GM20000 (cell line): Measurements from ENCODE around the gene RNH1.

Experiments
- DNase-seq: peaks from one replicate; pipeline ENCODE4 v3.0.0; 2012; ENCODE audit warnings: low spot score
- TF ChIP-seq, protein P1 (sequence below): IDR thresholded peaks from 2 replicates; pipeline ENCODE4 v1.5.1; 2012; ENCODE audit warnings: mild to moderate bottlenecking, control low read depth; ENCODE audit errors: extremely low read depth, missing control alignments

RNH1 gene

GRCh38 chr11:551596-551995, 44.6 kb upstream of the RNH1 start:
- no peak for DNase-seq
- TF ChIP-seq, protein P1, sequence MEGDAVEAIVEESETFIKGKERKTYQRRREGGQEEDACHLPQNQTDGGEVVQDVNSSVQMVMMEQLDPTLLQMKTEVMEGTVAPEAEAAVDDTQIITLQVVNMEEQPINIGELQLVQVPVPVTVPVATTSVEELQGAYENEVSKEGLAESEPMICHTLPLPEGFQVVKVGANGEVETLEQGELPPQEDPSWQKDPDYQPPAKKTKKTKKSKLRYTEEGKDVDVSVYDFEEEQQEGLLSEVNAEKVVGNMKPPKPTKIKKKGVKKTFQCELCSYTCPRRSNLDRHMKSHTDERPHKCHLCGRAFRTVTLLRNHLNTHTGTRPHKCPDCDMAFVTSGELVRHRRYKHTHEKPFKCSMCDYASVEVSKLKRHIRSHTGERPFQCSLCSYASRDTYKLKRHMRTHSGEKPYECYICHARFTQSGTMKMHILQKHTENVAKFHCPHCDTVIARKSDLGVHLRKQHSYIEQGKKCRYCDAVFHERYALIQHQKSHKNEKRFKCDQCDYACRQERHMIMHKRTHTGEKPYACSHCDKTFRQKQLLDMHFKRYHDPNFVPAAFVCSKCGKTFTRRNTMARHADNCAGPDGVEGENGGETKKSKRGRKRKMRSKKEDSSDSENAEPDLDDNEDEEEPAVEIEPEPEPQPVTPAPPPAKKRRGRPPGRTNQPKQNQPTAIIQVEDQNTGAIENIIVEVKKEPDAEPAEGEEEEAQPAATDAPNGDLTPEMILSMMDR, result no peak

- no peak for DNase-seq
- TF ChIP-seq, protein P1, result no peak
Observed at GRCh38 chr11:551131-551530, 44.1 kb upstream of the RNH1 start.

- TF ChIP-seq, protein P1, result no peak
- no peak for DNase-seq
Observed at GRCh38 chr11:550746-551085, 43.7 kb upstream of the RNH1 start.

DNA sequence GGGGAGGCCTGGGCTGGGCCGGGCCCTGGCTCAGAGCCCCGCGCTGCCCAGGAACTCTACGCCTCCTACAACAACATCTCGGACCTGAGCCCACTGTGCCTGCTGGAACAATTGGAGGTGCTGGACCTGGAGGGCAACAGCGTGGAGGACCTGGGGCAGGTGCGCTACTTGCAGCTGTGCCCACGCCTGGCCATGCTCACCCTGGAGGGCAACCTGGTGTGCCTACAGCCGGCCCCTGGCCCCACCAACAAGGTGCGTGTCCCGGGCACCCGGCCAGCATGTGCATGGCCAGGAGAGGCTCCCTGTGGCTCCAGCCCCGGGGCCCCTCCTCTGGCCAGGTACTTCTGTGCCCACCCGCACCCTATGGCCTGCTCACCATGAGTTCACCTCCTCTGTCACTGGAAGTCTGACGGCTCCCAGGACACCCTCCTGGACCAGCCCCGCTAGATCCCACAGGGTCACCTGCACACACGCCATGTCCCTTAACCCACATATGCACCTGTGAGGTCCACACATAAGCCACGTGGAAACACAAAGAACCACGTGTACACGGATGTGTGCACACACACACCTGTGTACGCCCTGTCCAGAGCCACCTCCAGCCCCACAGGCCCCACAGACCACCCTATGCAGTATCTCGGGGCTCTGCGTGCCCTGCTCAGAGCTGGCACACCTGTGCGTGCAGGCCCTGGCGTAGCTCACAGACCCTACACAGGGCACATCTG, 43.1 kb upstream of the RNH1 start:
- TF ChIP-seq, protein P1, result no peak
- DNase-seq, result no peak

DNA sequence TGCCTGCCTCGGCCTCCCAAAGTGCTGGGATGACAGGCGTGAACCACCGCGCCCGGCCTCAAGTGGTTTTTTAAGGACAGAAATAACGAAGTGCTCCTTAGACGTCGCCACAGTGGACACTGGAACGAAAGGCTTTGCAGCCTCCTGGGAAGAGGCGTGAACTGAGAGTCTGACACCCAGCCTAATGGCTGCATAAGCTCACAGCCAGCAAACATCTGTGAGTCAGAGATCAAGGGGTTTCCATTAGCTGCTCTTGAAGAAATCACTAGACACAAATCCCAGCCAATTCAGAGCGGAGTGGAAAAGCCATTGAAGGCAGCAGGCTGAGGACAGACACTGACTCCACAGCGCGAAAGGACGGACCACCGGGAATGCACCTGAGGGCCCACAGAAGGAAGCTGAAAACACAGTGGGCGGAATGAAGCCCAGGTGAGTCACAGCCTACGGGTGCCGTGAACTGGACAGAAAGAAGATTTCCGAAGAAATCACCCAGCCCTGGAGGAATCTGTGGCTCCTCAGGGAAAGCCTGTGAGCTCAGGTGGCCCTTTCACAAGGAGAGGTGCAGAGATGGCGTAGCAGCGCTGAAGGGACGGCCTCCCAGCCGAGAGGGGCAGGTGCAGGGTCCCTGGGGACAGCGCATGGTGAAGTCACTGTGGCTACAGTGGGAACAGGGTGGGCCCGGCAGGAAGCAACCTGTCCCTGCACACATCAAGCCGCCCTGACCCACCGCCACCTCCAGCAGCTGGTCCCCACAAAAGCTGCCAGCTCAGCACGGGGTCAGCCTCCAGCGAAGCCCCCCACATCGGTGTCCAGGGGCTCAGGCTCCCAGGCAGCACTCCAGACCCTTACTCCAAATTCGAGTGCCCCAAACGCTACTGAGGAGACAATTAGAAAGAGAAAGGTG, 41.9 kb upstream of the RNH1 start:
- TF ChIP-seq, protein P1, result no peak
- DNase-seq, result no peak

- TF ChIP-seq, protein P1, result no peak
- no peak for DNase-seq
Observed at GRCh38 chr11:545171-545570, 38.1 kb upstream of the RNH1 start.

DNA sequence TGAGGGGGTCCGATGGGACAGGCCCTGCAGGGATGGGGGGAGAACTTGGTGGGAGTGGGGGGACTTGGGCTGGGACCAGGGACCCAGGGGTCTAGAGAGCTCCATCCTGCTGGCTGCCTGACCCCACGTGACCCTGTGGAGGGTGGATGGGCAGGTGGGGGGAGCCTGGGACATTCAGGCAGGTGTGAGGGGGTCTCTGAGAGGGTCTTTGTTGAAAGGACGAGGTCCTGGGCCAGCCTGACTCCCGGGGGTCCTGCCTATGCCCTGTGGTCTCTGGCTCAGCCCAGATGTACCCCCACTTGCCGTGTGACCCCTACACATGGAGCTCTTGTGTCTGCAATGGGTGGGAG, 37.8 kb upstream of the RNH1 start:
- DNase-seq, result no peak
- TF ChIP-seq, protein P1, result no peak
